GM04504 (cell line): Measurements from ENCODE around the gene MTCH2.
"Not testable (repeated sequence)": the region's sequence is repeated elsewhere in the genome, so short reads cannot be mapped to it uniquely, and the experiment has no call there.

ENCODE experiments used
- DNase-seq: peaks from one replicate; pipeline ENCODE4 v3.0.0-alpha.2; 2012; ENCODE audit warnings: low read depth

The MTCH2 gene

DNA sequence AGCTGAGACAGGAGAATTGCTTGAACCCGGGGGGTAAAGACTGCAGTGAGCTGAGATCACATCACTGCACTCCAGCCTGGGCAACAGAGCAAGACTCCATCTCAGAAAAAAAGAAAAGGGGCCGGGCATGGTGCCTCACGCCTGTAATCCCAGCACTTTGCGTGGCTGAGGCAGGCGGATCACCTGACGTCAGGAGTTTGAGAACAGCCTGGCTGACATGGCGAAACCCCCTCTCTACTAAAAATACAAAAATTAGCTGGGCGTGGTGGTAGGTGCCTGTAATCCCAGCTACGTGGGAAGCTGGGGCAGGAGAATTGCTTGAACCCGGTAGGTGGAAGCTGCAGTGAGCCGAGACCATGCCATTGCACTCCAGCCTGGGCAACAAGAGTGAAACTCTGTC is 6.0 kb downstream of the MTCH2 start:
- DNase-seq = not testable (repeated sequence)

DNA sequence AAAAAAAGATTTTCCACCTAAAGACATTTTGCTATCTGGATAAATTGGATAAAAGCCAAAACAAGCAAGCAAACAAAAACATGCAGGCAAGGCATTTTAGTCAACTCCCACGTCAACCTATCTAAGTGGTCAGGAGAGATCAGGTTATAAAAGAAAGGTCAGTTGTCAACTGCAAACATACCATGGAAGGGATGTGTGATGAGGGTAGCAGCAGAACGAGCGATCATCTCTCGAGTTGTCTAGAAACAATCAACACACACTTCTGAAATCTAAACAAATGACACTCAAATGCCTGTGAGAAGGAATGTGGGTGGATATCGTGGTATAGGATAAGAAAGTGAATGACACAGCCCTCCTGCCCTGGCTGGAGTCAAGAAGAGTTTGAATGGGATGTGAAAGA is 10.9 kb downstream of the MTCH2 start:
- DNase-seq = no peak

DNA sequence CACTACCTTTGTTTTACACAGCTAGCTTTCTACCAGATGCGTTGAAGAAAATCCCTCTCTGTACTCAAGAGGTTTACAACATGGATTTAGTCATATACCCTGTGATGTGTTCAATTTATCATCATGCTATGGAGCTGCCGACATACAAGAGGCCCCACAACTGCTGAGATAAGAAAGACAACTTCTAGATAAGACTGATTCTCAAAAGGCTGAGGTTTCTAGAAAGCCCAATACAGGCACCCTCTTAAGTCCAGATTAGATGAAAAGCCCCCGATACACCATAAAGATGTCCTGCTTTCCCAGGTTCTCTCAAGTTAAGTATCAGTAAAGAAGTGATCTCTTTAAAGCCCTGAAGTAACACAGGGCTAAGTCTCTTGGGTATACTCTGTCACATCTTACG is 14.3 kb downstream of the MTCH2 start:
- DNase-seq = no peak

DNA sequence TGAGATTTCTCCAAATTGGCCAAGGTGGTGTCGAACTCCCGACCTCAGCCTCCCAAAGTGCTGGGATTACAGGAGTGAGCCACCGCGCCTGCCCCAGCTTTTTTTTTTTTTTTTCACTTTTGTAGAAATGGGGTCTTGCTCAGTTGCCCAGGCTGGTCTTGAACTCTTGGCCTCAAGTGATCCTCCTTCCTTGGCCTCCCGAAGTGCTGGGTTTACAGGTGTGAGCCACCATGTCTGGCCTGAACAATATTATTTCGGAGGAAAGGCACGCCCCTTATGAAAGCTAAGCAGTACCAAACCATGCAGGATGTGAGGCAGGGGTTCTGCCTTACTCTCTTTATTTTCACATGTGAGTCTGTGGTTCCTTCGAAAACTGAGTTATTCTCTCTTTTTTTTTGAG is 16.1 kb downstream of the MTCH2 start:
- no peak for DNase-seq

DNA sequence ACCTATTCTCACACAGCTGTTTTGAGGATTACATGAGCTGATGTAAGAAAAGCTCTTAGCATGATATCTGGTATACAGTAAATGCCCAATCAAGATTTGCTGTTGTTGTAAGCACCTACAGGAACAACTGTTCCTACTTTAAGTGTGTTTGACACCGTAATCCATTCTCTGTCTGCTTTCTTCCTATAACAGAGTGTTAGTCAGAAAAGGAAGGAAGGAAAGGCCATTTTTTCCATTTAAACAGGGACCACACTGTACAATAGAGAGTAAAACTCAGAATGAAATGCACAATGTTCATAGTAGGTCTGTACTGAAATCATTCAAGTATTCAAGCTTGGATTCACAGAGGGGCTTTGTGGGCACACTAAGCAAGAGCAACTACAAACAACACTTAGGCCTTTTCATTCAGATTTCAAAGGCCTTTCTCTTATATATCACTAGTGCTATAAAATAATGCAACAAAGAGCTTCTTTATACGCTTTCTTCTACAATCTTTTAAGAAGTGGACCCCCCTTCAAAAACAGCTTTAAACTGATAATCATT is 21.5 kb downstream of the MTCH2 start:
- no peak for DNase-seq

DNA sequence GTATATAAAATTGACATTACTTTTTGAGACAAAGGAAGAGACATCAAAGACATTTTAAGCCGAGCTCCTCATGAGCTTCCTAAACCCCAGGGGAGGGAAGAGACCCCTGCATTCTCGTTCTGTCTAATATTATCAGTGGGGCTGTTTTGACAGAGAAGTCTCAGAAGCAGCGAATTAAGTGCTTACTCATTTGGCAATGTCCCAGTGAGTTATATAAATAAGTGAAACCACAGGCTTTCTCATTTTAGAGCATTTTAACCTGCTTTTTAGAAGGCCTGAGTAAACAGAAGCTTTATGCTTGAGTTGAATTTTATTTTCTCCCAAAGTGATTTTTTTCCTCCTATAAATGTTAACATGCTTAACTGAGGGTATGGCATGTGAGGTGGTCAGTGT is 24.9 kb downstream of the MTCH2 start:
- DNase-seq = peak; percentile 28

DNA sequence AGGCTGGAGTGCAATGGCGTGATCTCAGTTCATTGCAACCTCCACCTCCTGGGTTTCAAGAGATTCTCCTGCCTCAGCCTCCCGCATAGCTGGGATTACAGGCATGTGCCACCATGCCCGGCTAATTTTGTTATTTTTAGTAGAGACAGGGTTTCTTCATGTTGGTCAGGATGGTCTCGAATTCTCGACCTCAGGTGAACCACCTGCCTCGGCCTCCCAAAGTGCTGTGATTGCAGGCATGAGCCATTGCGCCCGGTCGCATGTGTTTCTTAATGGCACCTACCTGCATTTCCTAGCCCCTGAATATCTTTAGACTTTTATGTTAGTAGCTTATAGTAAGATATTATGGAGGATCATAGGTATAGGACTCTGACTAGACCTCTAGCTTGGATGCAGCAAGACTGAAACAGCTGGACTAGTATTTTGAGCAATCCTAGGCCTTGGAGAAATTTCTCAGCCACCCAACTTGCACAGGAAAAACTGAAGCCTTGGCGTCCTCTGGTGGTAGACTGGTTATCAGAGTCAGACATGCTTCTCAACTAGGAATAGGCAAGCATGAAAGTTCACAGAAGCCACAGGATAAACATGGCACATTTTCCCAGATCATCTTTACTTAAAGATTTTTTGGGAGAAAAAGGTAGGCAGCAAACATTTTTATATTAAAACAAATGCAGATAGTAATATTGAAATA is 25.5 kb downstream of the MTCH2 start:
- peak; percentile 61 for DNase-seq

DNA sequence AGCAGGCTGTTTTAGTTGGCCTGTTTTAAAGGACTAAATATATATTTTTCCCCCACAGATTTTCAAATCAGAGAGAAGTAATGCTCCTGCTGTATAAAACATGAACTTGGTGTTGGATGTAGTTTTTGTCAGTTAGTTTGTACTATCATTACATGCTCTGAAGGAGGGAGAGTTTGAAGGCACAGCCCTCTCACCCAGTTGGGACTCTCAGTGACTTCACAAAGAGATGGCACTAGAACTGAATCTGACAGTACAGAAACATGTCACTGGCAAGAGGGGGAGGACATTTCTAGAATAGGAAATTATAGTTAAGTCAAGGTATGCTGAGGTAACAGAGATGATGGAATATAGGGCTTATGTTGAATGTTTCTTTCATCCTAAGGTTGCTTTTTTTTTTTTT is 27.1 kb downstream of the MTCH2 start:
- no peak for DNase-seq

DNA sequence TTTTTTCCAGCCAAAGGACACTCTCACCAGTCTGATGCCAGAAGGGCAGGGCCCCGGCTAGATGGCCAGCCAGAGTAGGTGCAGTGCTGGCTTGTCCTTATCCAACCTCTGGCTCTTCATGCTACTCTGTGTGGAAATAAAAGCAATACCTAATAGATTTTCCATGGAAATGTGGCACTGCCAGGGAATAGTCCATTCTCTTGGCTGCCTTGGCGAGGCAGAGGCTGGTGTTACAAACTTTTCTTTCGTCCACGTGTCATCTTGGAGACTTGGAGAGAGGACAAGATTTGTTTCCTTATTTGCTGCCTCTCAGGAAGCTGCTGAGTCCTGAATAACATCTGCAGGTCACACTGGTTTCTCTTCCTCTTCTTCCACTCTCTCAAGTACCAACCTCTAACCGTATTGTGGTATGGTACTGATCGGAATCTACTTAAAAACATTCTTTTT is 31.0 kb downstream of the MTCH2 start:
- DNase-seq = no peak

DNA sequence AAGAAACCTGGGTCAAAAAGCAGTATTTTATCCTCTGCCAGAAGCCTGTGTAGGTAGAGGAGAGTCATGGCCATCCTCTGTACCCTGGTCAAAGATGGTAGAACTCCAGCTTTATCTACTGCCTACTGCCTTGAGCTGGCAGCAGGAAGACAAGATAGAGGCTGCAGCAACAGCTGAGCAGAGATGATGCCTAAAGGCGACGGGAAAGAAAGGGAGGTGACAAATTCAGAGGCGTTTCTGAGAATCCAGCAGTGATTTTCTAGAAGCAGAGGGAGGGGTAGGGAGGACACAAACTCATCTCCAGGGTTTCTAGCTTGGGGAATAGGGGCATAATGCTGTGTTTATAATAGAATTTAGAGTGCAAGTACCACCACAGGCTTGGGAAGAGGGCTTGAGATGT is 32.7 kb downstream of the MTCH2 start:
- no peak for DNase-seq

DNA sequence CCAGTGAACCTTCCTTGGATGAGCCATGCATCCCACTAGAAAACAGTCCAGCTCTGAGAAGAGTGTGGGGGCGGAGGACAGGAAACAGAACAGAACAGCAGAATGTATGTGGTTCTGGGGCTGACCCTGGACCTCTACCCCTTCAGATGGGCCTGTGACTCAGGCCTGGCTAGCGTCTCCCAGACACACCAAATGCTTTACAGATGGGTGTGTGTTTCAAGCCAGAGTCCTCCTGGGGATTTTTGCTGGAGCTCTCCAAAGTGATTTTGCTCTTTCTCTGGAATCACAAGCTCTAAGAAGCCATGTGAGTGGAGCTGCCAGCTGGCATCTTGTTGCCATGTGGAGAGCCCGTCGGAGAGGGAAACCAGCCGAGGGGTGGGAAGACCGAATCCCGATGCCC is 35.0 kb downstream of the MTCH2 start:
- DNase-seq = peak; percentile 83

DNA sequence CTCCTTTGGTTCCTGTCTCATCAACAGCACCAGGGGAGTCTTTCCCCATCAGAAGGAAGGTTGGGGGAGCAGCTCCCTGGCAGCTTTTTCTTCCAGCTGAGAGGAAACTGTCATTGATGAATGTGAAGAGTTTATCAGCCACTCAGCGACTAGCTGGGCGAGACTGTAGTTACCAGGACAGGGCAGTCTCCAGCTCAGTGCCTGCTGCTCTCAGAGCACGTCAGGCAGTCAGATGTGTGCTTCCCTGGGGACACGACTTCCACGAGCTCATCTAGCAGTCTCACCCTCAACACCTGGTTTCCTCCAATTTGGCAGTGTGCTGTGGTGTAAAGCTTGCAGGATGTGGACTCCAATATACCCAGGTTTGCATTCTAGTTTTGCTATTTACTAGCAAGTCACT is 35.6 kb downstream of the MTCH2 start:
- DNase-seq = no peak

DNA sequence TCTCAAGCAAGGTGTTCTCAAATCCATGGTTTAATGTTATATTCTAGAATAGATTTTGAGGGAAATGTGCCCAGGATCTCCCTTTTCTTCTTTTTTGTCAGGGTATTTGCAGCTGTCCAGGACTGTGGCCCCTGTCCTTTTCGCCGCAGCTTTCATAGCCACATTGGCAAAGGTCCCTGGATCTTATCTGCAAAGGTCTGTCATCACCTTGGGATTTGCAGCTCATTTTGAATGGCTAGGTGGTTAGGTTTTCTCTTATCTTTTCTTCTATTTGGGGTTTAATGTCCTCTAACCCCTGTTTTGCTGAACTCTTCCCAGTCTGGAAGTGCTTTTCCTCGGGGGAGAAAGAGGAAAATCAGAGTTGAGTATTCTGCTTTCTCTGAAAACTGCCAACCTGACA is 36.4 kb downstream of the MTCH2 start:
- DNase-seq = no peak

DNA sequence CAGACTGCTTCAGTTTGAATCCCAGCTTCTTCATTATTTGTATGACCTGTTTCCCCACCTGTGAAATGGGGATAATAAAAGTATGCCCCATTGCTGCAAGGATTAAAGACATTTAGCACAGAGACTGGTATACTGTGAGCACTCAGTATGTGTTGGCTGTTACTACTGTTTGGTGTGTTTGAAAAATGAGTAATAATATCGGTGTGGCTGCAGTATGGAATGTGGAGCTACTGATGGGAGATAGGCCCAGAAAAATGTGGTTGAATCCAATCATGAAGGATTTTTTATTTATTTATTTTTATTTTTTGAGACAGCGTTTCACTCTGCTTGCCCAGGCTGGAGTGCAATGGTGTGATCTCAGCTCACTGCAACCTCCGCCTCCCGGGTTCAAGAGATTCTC is 39.1 kb downstream of the MTCH2 start:
- no peak for DNase-seq

DNA sequence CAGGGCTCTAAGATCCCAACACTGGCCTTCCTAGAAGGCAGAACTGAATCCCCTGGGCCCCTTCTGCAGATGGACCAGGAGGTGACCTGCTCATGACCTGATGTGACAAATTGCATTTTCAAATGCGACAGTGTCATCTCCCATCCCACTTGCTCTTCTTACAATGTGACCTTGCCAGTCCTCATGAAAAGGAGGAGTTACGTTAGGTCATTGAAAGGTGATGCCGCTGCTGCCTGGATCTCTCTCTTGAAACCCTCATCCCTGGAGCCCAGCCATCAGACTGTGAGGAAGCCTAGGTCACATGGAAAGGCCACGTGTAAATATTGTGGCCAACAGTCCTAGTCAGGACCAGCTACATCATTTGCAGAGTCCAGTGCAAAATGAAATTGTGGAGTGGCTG is 42.5 kb downstream of the MTCH2 start:
- no peak for DNase-seq

DNA sequence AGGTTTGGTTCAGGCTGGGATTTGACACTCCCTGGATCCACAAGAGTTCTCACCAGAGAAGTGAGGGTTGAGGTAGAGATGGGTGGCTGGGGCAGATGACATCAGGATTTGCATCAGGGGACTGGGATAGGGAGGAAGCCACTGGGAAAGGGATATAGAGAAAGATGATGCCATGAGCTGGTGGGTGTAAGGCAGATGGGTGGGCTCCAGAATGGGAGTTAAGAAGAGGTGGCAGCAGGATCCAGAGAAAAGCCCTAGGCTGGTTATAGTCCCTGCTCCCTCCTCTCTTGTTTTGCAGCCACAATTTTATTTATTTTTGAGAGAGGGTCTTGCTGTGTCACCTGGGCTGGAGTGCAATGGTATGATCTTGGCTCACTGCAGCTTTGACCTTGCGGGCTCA is 46.4 kb downstream of the MTCH2 start:
- no peak for DNase-seq

DNA sequence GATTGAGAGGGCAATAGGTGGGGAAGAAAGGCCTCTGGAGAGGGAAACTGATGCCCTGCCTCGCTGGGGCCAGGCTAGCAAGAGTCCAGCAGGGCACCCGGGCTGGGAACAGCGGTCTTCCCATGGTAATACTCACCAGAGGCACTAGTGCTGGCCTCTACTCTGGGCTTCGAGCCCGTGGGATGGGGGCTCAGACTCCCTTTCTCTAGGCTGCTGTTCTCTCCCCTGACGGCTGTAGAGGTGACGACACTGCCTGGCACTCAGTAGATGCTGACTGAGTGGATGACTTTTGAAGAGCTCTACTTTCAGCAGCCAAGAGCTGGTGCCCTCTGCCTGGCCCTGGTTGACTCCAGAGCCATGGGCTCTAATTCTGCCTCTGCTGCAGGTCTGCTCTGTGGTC is 47.3 kb downstream of the MTCH2 start:
- DNase-seq = no peak

DNA sequence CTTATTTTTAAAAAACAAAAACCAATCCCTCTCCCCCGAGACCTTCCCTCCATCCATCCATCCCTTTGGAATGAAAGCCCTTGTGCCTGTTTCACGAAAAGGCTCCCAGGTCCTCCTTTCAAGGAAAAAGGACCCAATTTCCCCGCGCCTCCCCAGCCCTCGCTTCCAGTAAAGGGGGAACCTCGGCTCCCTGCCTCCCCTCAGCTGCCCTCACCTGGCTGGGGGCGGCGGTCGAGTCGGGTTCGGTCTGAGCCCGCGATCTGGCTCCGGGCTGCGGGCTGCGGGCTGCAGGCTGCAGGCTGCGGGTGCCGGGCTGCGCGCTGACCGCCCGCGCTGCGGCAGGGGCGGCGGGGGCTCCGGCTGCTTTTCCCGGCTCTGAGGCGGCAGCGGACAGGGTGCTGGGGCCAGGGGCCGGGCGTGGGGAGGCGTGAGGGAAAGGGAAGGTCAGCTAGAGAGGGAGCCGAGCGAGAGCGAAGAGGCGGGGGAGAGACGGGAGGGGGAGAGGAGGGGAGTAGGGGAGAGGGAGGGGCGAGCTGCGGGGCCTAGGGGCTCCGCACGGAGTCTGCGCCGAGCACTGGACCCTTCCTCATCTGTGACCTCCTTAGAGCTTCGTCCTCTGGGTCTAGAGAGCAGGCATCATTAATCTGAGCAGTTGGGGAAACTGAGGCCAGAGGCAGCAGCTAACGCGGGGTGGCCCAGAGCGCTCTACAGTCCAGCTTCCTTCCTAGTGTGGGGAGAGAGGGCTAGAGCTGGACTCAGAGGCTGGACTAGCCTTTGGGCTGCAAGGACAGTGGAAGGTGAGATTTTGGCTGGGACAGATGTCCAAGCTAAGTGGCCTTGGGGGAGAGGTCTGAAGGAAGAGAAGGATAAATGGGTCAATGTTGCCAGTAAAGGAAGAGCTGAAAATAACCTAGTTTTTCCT is 48.2 kb downstream of the MTCH2 start, which contains the start of gene C1QTNF4:
Gene C1QTNF4 (minus strand): TSS at position 478 of the 922 bp plus-strand sequence. CDS start 3,601 bp downstream, outside the sequence.
- no peak for DNase-seq

DNA sequence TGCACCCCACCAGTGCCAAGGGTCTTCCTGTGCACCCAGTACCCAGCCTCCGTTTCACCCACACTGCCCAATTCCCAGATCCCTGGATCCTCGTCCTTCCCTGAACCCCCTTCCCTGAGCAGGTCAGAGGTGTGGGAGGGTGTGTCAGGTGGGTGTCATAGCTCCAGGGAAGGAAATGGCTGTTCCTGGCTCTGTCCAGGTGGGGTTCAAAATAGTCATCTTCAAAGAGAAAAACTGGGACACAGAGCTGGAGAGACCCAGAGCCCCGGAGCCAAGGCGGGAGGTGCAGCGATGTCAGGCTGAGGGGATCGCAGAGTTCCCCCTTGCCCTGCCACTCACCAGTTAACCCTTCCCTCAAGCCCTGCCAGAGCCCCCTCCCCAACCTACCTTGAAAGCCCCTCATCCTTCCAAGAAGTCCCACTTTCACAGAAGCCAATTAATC is 48.8 kb downstream of the MTCH2 start:
- DNase-seq = no peak

DNA sequence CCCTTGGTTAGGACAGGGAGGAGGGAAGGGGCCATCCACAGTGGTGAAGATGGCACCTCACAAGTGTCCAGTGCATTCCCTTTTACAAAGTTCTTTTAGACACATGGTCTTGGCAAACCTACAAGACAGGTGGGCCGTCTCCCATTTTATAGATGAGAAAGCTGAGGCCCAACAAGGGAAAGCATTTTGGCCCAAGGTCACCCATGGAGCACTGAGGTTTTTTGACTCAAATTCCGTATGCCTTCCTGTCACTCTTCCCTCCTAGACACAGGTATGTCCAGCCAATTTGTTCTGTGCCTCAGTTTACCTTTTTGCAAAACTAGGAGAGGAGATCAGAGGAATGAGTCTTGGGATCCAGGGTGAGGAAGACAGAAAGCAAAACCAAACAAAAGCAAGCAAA is 49.4 kb downstream of the MTCH2 start:
- DNase-seq = no peak

DNA sequence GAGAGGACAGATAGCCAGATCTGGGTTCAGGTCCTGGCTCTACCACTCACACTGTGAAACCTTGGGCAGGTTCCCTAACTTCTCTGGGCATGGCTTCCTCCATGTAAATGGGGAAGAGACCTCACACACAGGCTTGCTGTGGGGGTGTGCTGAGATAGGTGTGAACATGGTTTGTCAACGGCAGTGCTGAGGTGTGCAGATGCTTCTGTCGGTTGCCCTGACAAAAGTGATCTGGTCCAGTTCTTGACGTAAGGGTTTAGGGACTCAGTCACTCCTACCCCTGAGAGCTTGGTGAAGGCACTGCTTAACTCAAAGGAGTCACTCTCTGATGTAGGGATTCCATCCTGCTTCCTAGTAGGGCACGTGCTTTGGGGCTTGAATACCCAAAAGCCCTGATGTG is 50.1 kb downstream of the MTCH2 start:
- no peak for DNase-seq

DNA sequence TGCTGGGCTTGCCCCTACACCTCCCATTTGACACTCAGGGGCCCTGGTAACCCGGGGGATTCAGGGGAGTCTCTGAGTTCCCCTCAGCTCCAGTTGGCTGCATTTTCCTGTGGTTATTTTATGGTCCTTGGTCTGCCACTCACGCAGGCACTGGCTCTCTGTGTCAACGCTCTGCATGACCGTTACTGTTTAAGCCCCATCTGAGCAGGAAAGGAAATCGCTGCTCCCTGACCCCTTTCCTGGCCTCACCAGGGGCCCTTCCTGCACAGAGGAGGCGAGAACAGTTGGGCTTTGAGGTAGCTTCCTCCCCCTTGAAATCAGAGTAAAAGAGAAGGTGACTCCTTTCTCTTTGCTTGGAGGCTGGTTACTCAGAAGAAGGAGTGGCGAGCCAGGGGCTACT is 50.6 kb downstream of the MTCH2 start:
- no peak for DNase-seq
